WTC11 (cell line): Measurements from ENCODE around the gene CEP104. TPM values are rescaled to one million over a fixed set of nuclear protein-coding genes. Genes with fewer than 3 reads are reported as not detected.

Source experiments
- ATAC-seq: fragments of 200-7000 bp; cut with Tn5 transposase; 2 replicates; pipeline ENCODE4 v1.10.0; 2021; ENCODE audit warnings: mild to moderate bottlenecking, moderate library complexity
- CTCF ChIA-PET: fragments of 300-600 bp; sonication (Branson Sonifier 250); formaldehyde crosslinking; loops from one replicate; lab custom pipeline; 2021; ENCODE audit warnings: antibody characterized with exemption; lab: Charles Lee
- POLR2A ChIA-PET: fragments of 350-600 bp; sonication (Branson Sonifier 250); formaldehyde crosslinking; loops from one replicate; lab custom pipeline; 2021; ENCODE audit warnings: antibody characterized with exemption; lab: Charles Lee
- DNase-seq: peaks from one replicate; pipeline ENCODE4 v3.0.0; 2021; ENCODE audit warnings: low spot score
- H3K27ac Mint-ChIP-seq: 2 replicates; pipeline ENCODE4 v1.8.0; 2021; ENCODE audit warnings: mixed read lengths
- H3K27me3 Mint-ChIP-seq: 2 replicates; pipeline ENCODE4 v1.8.0; 2021; ENCODE audit warnings: low read depth, mild to moderate bottlenecking, moderate library complexity, mixed read lengths
- H3K36me3 Mint-ChIP-seq: 2 replicates; pipeline ENCODE4 v1.8.0; 2021; ENCODE audit warnings: mixed read lengths
- H3K4me1 Mint-ChIP-seq: 2 replicates; pipeline ENCODE4 v1.8.0; 2022; ENCODE audit warnings: mixed read lengths
- H3K4me3 Mint-ChIP-seq: 2 replicates; pipeline ENCODE4 v1.8.0; 2021; ENCODE audit warnings: mild to moderate bottlenecking, moderate library complexity, mixed read lengths
- H3K9me3 Mint-ChIP-seq: 2 replicates; pipeline ENCODE4 v1.8.0; 2021; ENCODE audit warnings: mixed read lengths
- AR ChIP-seq: fragments of 250-450 bp; sonication (Bioruptor Pico); IDR thresholded peaks from 2 replicates; pipeline ENCODE4 v1.9.0; 2021; ENCODE audit warnings: mild to moderate bottlenecking
- ATF1 ChIP-seq: sonication (generic); formaldehyde crosslinking; IDR thresholded peaks from 2 replicates; pipeline ENCODE4 v1.8.1; 2023; ENCODE audit warnings: mild to moderate bottlenecking, moderate library complexity, missing genetic modification reagents
- EMX1 ChIP-seq: fragments of 250-450 bp; sonication (Bioruptor Pico); IDR thresholded peaks from 2 replicates; pipeline ENCODE4 v1.8.0; 2021; ENCODE audit warnings: mild to moderate bottlenecking
- GTF2I ChIP-seq: fragments of 250-450 bp; sonication (Bioruptor Pico); conservative IDR thresholded peaks from 2 replicates; pipeline ENCODE4 v1.4.0; 2021; ENCODE audit warnings: mild to moderate bottlenecking
- HMGA2 ChIP-seq: fragments of 250-450 bp; sonication (Bioruptor Pico); IDR thresholded peaks from 2 replicates; pipeline ENCODE4 v1.4.0; 2021; ENCODE audit warnings: mild to moderate bottlenecking, moderate library complexity
- HMGXB4 ChIP-seq: sonication (generic); formaldehyde crosslinking; IDR thresholded peaks from 2 replicates; pipeline ENCODE4 v1.8.1; 2023; ENCODE audit warnings: mild to moderate bottlenecking, moderate library complexity, missing genetic modification reagents
- IRF1 ChIP-seq: sonication (generic); formaldehyde crosslinking; IDR thresholded peaks from 2 replicates; pipeline ENCODE4 v1.8.0; 2023; ENCODE audit warnings: missing genetic modification reagents
- JAZF1 ChIP-seq: fragments of 250-450 bp; sonication (Bioruptor Pico); IDR thresholded peaks from 2 replicates; pipeline ENCODE4 v1.9.0; 2021; ENCODE audit warnings: moderate library complexity, mild to moderate bottlenecking, inconsistent platforms
- MAX ChIP-seq: sonication (generic); formaldehyde crosslinking; IDR thresholded peaks from 2 replicates; pipeline ENCODE4 v1.8.0; 2022; ENCODE audit warnings: mild to moderate bottlenecking, missing genetic modification reagents
- MLX ChIP-seq: sonication (generic); formaldehyde crosslinking; IDR thresholded peaks from 2 replicates; pipeline ENCODE4 v1.8.1; 2023; ENCODE audit warnings: mild to moderate bottlenecking, missing genetic modification reagents, moderate library complexity
- NR2C2 ChIP-seq: sonication (generic); formaldehyde crosslinking; IDR thresholded peaks from 2 replicates; pipeline ENCODE4 v1.8.0; 2022; ENCODE audit warnings: mild to moderate bottlenecking, missing genetic modification reagents
- RORB ChIP-seq: fragments of 250-450 bp; sonication (Bioruptor Pico); IDR thresholded peaks from 2 replicates; pipeline ENCODE4 v1.9.0; 2021; ENCODE audit warnings: mild to moderate bottlenecking
- SP1 ChIP-seq: sonication (generic); formaldehyde crosslinking; conservative IDR thresholded peaks from 2 replicates; pipeline ENCODE4 v1.8.1; 2022; ENCODE audit warnings: missing genetic modification reagents
- TCF7 ChIP-seq: sonication (generic); formaldehyde crosslinking; IDR thresholded peaks from 2 replicates; pipeline ENCODE4 v1.8.0; 2022; ENCODE audit warnings: mild to moderate bottlenecking, low read depth, missing genetic modification reagents, moderate library complexity
- TEAD4 ChIP-seq: sonication (generic); formaldehyde crosslinking; IDR thresholded peaks from 2 replicates; pipeline ENCODE4 v1.8.0; 2022; ENCODE audit warnings: mild to moderate bottlenecking, missing genetic modification reagents
- ZBTB43 ChIP-seq: sonication (generic); formaldehyde crosslinking; IDR thresholded peaks from 2 replicates; pipeline ENCODE4 v1.8.1; 2023; ENCODE audit warnings: mild to moderate bottlenecking, missing genetic modification reagents
- ZNF138 ChIP-seq: sonication (generic); formaldehyde crosslinking; conservative IDR thresholded peaks from 2 replicates; pipeline ENCODE4 v1.8.1; 2022; ENCODE audit warnings: mild to moderate bottlenecking, moderate library complexity, missing genetic modification reagents
- ZNF281 ChIP-seq: sonication (generic); formaldehyde crosslinking; IDR thresholded peaks from 2 replicates; pipeline ENCODE4 v1.8.0; 2023; ENCODE audit warnings: mild to moderate bottlenecking, missing genetic modification reagents
- ZNF396 ChIP-seq: fragments of 250-450 bp; sonication (Bioruptor Pico); IDR thresholded peaks from 2 replicates; pipeline ENCODE4 v1.8.0; 2021; ENCODE audit warnings: mild to moderate bottlenecking, moderate library complexity, borderline replicate concordance
- total RNA-seq: library from RNA; stranded (reverse); gene quantifications from 3 replicates; pipeline ENCODE4 v1.2.3, GENCODE V29; 2021

Gene CEP104
- total RNA-seq, 1 experiment from 2014 or later: 38.0 TPM

- H3K27ac Mint-ChIP-seq: no peak overlapping the region
- peaks cover 18% of the 10 kb centered on the region for H3K9me3 Mint-ChIP-seq
- ChIA-PET CTCF (no interaction called here), POLR2A (no interaction called here)
- H3K27me3 Mint-ChIP-seq: no peaks in the 10 kb centered on the region
- TF ChIP-seq ATF1 (CRISPR knock-in tag) (no peak), ZNF396 (no peak), SP1 (CRISPR knock-in tag) (no peak), EMX1 (CRISPR knock-in tag) (no peak), HMGXB4 (CRISPR knock-in tag) (no peak), IRF1 (CRISPR knock-in tag) (no peak), MAX (CRISPR knock-in tag) (no peak), GTF2I (CRISPR knock-in tag) (no peak), MLX (CRISPR knock-in tag) (no peak), TCF7 (CRISPR knock-in tag) (no peak), ZNF281 (CRISPR knock-in tag) (no peak)
- H3K36me3 Mint-ChIP-seq: peaks cover 50% of the 10 kb centered on the region
- no peaks in the 10 kb centered on the region for H3K4me1 Mint-ChIP-seq
- ATAC-seq (no peak), DNase-seq (no peak)
- H3K4me3 Mint-ChIP-seq: no peak overlapping the region
Observed at GRCh38 chr1:3876716-3877115, 19.7 kb upstream of the CEP104 start.

- no peaks in the 10 kb centered on the region for H3K4me1 Mint-ChIP-seq
- DNase-seq (no peak), ATAC-seq (no peak)
- TF ChIP-seq ZNF138 (CRISPR knock-in tag) (no peak), HMGA2 (no peak), AR (no peak)
- H3K4me3 Mint-ChIP-seq: no peak overlapping the region
- no peaks in the 10 kb centered on the region for H3K27me3 Mint-ChIP-seq
- no peak overlapping the region for H3K27ac Mint-ChIP-seq
- CTCF ChIA-PET: no interaction called here
- POLR2A ChIA-PET: no interaction called here
- H3K36me3 Mint-ChIP-seq: peaks cover 53% of the 10 kb centered on the region
- H3K9me3 Mint-ChIP-seq: peaks cover 16% of the 10 kb centered on the region
Observed at GRCh38 chr1:3874736-3875135, 17.7 kb upstream of the CEP104 start.

- H3K36me3 Mint-ChIP-seq: peaks cover 46% of the 10 kb centered on the region
- CTCF ChIA-PET: no interaction called here
- no peak for ATAC-seq
- H3K4me3 Mint-ChIP-seq: no peak overlapping the region
- H3K9me3 Mint-ChIP-seq: peaks cover 8% of the 10 kb centered on the region
- no peak overlapping the region for H3K27ac Mint-ChIP-seq
- POLR2A ChIA-PET: no interaction called here
- DNase-seq: no peak
- H3K4me1 Mint-ChIP-seq: no peaks in the 10 kb centered on the region
- no peaks in the 10 kb centered on the region for H3K27me3 Mint-ChIP-seq
- TF ChIP-seq TCF7 (CRISPR knock-in tag) (no peak), RORB (CRISPR knock-in tag) (no peak), TEAD4 (no peak), IRF1 (CRISPR knock-in tag) (no peak), JAZF1 (CRISPR knock-in tag) (no peak), NR2C2 (CRISPR knock-in tag) (no peak), ZNF281 (CRISPR knock-in tag) (no peak), ZBTB43 (CRISPR knock-in tag) (no peak)
Observed at GRCh38 chr1:3872546-3872945, 15.5 kb upstream of the CEP104 start.
